ENCODE results near the gene ID4.

- TF ChIP-seq CTCF (conservative IDR thresholded peaks at IDR 0.05) (no peak), ZFX (IDR thresholded peaks at IDR 0.05) (no peak)
These were observed 12.6 kb downstream of the ID4 start for GRCh38 chr6:19849755-19850154.
